DND-41 (cell line): ENCODE data around the gene CROCC.
"Not testable (repeated sequence)": the region's sequence is repeated elsewhere in the genome, so short reads cannot be mapped to it uniquely, and the experiment has no call there.

Experiments
- ATAC-seq: fragments of 200-7000 bp; cut with Tn5 transposase; 3 replicates; pipeline ENCODE4 v1.9.1; 2021; ENCODE audit warnings: low read depth; ENCODE audit not compliant: insufficient read depth
- DNase-seq: peaks from one replicate; pipeline ENCODE4 v3.0.0-alpha.2; 2020
- H2AFZ ChIP-seq: 2 replicates; pipeline ENCODE4 v1.6.0; 2012; ENCODE audit warnings: low read depth, low read length
- H3K27ac ChIP-seq: 2 replicates; pipeline ENCODE4 v1.5.1; 2012; ENCODE audit warnings: low read length, inconsistent platforms
- H3K27me3 ChIP-seq: fragments of 200-600 bp; sonication (generic); 2 replicates; pipeline ENCODE4 v1.6.0; 2012; ENCODE audit warnings: low read length, mild to moderate bottlenecking, inconsistent platforms; ENCODE audit not compliant: insufficient read depth, poor library complexity
- H3K36me3 ChIP-seq: 2 replicates; pipeline ENCODE4 v1.5.1; 2012; ENCODE audit warnings: low read length, inconsistent platforms; ENCODE audit not compliant: insufficient read depth
- H3K4me1 ChIP-seq: 2 replicates; pipeline ENCODE4 v1.5.1; 2012; ENCODE audit warnings: mild to moderate bottlenecking, low read length; ENCODE audit not compliant: insufficient read depth
- H3K4me2 ChIP-seq: 2 replicates; pipeline ENCODE4 v1.6.0; 2012; ENCODE audit warnings: mild to moderate bottlenecking, moderate library complexity, low read length, inconsistent platforms; ENCODE audit not compliant: insufficient read depth
- H3K4me3 ChIP-seq, 2 experiments: fragments of 200-600 bp in 1 of 2; shearing (Covaris generic) in 1 of 2; 2 replicates each; pipeline ENCODE4 v1.5.1; 2012 to 2016; ENCODE audit warnings: inconsistent platforms in 2 of 2, low read length in 2 of 2, mild to moderate bottlenecking in 2 of 2, low read depth in 1 of 2, moderate library complexity in 1 of 2
- H3K79me2 ChIP-seq: 2 replicates; pipeline ENCODE4 v1.6.0; 2012; ENCODE audit warnings: low read length, inconsistent platforms; ENCODE audit not compliant: insufficient read depth
- H3K9ac ChIP-seq: 2 replicates; pipeline ENCODE4 v1.6.0; 2012; ENCODE audit warnings: low read depth, mild to moderate bottlenecking, inconsistent platforms, low read length, moderate library complexity
- H3K9me3 ChIP-seq: 2 replicates; pipeline ENCODE4 v1.5.1; 2012; ENCODE audit warnings: low read length, moderate library complexity, mild to moderate bottlenecking, inconsistent platforms; ENCODE audit not compliant: insufficient read depth, severe bottlenecking
- H4K20me1 ChIP-seq: 2 replicates; pipeline ENCODE4 v1.6.0; 2012; ENCODE audit warnings: low read length; ENCODE audit not compliant: insufficient read depth
- CTCF ChIP-seq: IDR thresholded peaks from 2 replicates; pipeline ENCODE4 v1.5.1; 2012; ENCODE audit warnings: borderline replicate concordance, low read length, moderate library complexity, mild to moderate bottlenecking; ENCODE audit not compliant: poor library complexity, severe bottlenecking; ENCODE audit errors: extremely low read depth
- EZH2 ChIP-seq: IDR thresholded peaks from 3 replicates; pipeline ENCODE4 v1.6.1; 2012; ENCODE audit warnings: borderline replicate concordance, low read depth, mild to moderate bottlenecking, moderate library complexity, low read length, inconsistent platforms; ENCODE audit not compliant: severe bottlenecking

Gene CROCC

DNA sequence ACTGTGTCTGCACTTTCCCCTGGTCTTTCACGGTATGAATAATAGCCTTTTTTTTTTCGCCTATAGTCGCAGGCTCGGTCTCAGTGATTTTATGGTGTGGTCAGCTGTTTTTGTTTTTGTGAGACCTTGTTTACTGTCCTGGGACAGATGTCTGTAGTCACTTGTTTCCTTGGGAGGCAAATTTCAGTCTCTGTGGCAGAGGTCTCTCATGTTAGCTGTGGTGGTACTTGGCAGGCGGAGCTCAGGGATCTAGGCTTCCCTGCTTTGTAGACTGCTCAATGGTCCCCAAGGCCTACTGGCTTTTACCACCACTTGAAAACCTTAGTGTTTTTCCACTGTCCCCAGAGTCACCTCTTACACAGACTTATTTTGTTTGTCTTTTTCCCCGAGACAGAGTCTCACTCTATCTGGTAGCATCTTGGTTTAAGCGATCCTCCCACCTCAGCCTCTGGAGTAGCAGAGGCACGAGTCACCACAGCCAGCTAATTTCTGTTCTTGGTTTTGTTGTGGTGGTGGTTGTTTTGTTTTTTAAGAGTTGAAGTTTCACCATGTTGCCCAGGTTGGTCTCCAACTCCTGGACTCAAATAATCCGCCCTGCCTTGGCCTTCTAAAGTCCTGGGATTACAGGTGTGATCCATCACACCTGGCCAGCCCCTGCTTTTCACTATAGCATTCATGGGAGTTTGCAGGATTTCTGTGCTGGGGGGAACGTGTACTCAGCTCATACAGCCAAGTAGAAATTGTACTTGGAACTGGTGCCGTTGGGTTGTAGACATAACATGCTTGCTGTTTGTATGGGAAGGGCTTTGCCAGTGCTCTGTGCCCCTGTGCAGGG, 15.6 kb upstream of the CROCC start:
- ATAC-seq (no peak), DNase-seq (no peak)
- Histone ChIP-seq H3K4me1 (peaks cover 38% of the 10 kb centered on the region), H3K9me3 (no peaks in the 10 kb centered on the region), H3K36me3 (no peaks in the 10 kb centered on the region), H4K20me1 (no peaks in the 10 kb centered on the region), H3K9ac (peak overlapping the region; percentile 61), H2AFZ (no peak overlapping the region), H3K27me3 (no peaks in the 10 kb centered on the region), H3K79me2 (no peaks in the 10 kb centered on the region), H3K4me2 (peak overlapping the region; percentile 23), H3K27ac (peak overlapping the region; percentile 75), H3K4me3 (peak overlapping the region in 1 of 2 experiments; percentile 8; a peak in 2 of 4 replicates)
- TF ChIP-seq EZH2 = no peak
- TF ChIP-seq CTCF = no peak

DNA sequence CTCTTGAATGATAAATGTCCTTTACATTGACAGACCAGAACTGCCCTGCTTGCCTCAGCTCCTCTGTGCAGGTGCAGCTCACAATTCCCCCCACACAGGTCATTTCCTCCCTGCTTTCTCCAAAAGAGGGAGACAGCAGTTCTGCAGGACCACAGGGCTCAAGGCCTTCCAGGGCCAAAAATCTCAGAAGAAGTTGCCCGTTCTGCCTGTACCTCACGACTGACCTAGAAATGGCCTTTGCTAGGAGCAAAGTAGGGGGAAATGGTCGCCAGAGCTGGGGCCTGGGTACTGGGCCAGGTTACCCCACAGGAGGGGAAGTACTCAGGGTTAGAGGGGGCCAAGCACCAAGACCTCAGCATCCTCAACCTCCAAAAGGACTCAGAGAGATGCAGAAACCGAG, 14.9 kb upstream of the CROCC start:
- TF ChIP-seq CTCF = no peak
- no peak for TF ChIP-seq EZH2
- no peak overlapping the region for H3K9ac ChIP-seq
- H3K36me3 ChIP-seq = no peaks in the 10 kb centered on the region
- no peaks in the 10 kb centered on the region for H4K20me1 ChIP-seq
- no peak overlapping the region for H3K4me3 ChIP-seq
- H3K27ac ChIP-seq = no peak overlapping the region
- no peak for ATAC-seq
- peak overlapping the region; percentile 23; the same call in 1 of the 2 replicates for H3K4me2 ChIP-seq
- no peak overlapping the region for H2AFZ ChIP-seq
- H3K27me3 ChIP-seq = no peaks in the 10 kb centered on the region
- no peaks in the 10 kb centered on the region for H3K79me2 ChIP-seq
- DNase-seq = no peak
- peaks cover 38% of the 10 kb centered on the region for H3K4me1 ChIP-seq
- no peaks in the 10 kb centered on the region for H3K9me3 ChIP-seq

DNA sequence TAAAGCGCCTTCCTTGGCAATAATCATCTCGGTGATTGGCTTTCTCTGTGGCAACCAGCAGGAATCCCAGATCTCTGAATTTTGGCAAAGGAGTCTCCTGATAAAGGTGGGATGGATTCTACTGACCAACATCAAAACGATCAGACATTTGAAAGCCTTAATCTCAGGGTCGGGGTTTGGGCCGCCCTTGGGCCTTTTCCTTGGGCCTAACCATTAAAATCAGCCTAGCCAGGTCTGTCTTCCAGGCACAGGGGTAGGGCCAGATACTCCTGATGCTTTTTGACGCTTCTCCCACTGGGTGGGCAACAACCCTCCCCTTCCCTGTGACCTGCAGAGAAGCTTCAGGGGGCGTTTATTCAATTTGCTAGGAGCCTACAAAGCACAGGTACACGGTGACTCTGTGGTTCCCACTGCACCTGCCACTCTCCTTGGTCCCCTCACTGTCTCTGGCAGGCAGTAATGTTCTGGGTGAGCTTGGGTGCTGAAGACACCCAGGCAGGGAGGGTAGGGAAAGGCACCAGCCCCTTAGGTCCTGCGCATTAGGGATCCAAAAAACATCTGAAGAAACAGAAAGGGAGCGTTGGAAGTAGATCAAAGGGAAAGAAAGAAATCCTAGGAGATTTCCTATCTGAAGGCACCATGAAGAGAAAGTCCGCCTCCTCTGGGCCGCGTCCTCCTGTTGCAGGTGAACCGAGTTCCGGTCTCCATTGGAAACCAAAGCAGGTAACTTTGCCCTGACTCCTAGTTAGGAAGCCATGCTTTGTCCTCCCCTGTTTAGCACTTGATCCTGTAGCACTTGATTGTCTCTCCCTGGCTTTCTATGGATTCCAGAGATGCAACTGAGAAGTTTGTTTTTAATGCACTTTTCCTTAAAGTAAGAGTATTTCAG, 13.6 kb upstream of the CROCC start:
- ATAC-seq = no peak
- Histone ChIP-seq H3K79me2 (no peaks in the 10 kb centered on the region), H3K9ac (no peak overlapping the region), H3K9me3 (no peaks in the 10 kb centered on the region), H3K4me1 (peaks cover 39% of the 10 kb centered on the region), H3K27me3 (no peaks in the 10 kb centered on the region), H3K27ac (no peak overlapping the region), H3K4me2 (no peak overlapping the region), H3K4me3 (no peak overlapping the region), H4K20me1 (no peaks in the 10 kb centered on the region), H3K36me3 (no peaks in the 10 kb centered on the region), H2AFZ (no peak overlapping the region)
- TF ChIP-seq EZH2 (no peak), CTCF (no peak)
- DNase-seq = no peak

GRCh38 chr1:16911851-16912721, 9.6 kb upstream of the CROCC start:
- H3K27ac ChIP-seq, H3K4me2 ChIP-seq, DNase-seq, H3K27me3 ChIP-seq, H3K79me2 ChIP-seq, H3K9me3 ChIP-seq, H3K9ac ChIP-seq, ATAC-seq, H3K36me3 ChIP-seq, H4K20me1 ChIP-seq, H3K4me3 ChIP-seq, H2AFZ ChIP-seq: not testable (repeated sequence)
- peaks cover 25% of the 10 kb centered on the region for H3K4me1 ChIP-seq

GRCh38 chr1:16912742-16913141, 9.0 kb upstream of the CROCC start:
- not testable (repeated sequence) for H3K79me2 ChIP-seq, H3K27ac ChIP-seq, H3K36me3 ChIP-seq, H2AFZ ChIP-seq, H3K4me3 ChIP-seq, H4K20me1 ChIP-seq, DNase-seq, H3K27me3 ChIP-seq, ATAC-seq, H3K9me3 ChIP-seq
- peaks cover 23% of the 10 kb centered on the region for H3K4me1 ChIP-seq
- 0 out of 2 replicates have a peak overlapping the region, but pooled peaks have one; percentile 95 for H3K9ac ChIP-seq
- peak overlapping the region; percentile 97; the same call in 1 of the 2 replicates for H3K4me2 ChIP-seq
